CD14-positive monocyte (primary cell): ENCODE results near the gene CDC25B. TPM values are rescaled to one million over a fixed set of nuclear protein-coding genes. Genes with fewer than 3 reads are reported as not detected.

Source experiments
- DNase-seq, 3 donors: peaks; one replicate each; pipeline ENCODE4 v3.0.0-alpha.2; 2011 to 2022
- H2AFZ ChIP-seq: 2 replicates; pipeline ENCODE4 v1.6.0; 2012; ENCODE audit warnings: mild to moderate bottlenecking, low read depth, low read length, inconsistent platforms; ENCODE audit not compliant: insufficient read depth, poor library complexity, severe bottlenecking
- H3K27ac ChIP-seq, 2 donors: 1 replicate in 1 of 2; 2 replicates in 1 of 2; pipeline ENCODE4 v1.5.1; 2012 to 2013; ENCODE audit warnings: low read length in 2 of 2, control low read depth in 1 of 2, inconsistent platforms in 1 of 2, low read depth in 1 of 2, mild to moderate bottlenecking in 1 of 2
- H3K27me3 ChIP-seq, 2 donors: one replicate each; pipeline versions ENCODE4 v1.6.0 to v1.6.1; 2011 to 2013; ENCODE audit warnings: low read length in 2 of 2; ENCODE audit not compliant: control insufficient read depth in 2 of 2, insufficient read depth in 2 of 2
- H3K36me3 ChIP-seq, 2 donors: replicated peaks in 1 of 2; 1 replicate in 1 of 2; 2 replicates in 1 of 2; pipeline versions ENCODE4 v1.5.1 to v1.6.1; 2012 to 2013; ENCODE audit warnings: low read length in 2 of 2, control low read depth in 1 of 2, inconsistent platforms in 1 of 2, mild to moderate bottlenecking in 1 of 2; ENCODE audit not compliant: insufficient read depth in 2 of 2, control insufficient read depth in 1 of 2
- H3K4me1 ChIP-seq, 2 donors: 1 replicate in 1 of 2; 2 replicates in 1 of 2; pipeline versions ENCODE4 v1.5.1 to v1.6.1; 2012 to 2013; ENCODE audit warnings: low read length in 2 of 2, control low read depth in 1 of 2, inconsistent platforms in 1 of 2, mild to moderate bottlenecking in 1 of 2, moderate library complexity in 1 of 2; ENCODE audit not compliant: insufficient read depth in 2 of 2, control insufficient read depth in 1 of 2
- H3K4me2 ChIP-seq: replicated peaks from 2 replicates; pipeline ENCODE3; 2012; ENCODE audit warnings: low read length, moderate library complexity, mild to moderate bottlenecking; ENCODE audit not compliant: poor library complexity, severe bottlenecking; ENCODE audit errors: extremely low read depth
- H3K4me3 ChIP-seq, 3 experiments: fragments of 200-600 bp in 1 of 3; sonication (generic) in 1 of 3; replicated peaks in 1 of 3; 1 replicate in 2 of 3; 2 replicates in 1 of 3; pipeline ENCODE4 v1.5.1; 2011 to 2013; ENCODE audit warnings: low read length in 3 of 3, mild to moderate bottlenecking in 3 of 3, control low read depth in 2 of 3, low read depth in 2 of 3, inconsistent platforms in 1 of 3, moderate library complexity in 1 of 3
- H3K79me2 ChIP-seq: 2 replicates; pipeline ENCODE4 v1.6.0; 2012; ENCODE audit warnings: mild to moderate bottlenecking, control low read depth, inconsistent platforms, low read length, moderate library complexity; ENCODE audit not compliant: insufficient read depth
- H3K9ac ChIP-seq: 2 replicates; pipeline ENCODE4 v1.6.0; 2017; ENCODE audit warnings: low read length, mild to moderate bottlenecking; ENCODE audit not compliant: insufficient read depth, poor library complexity, severe bottlenecking
- H3K9me3 ChIP-seq, 2 donors: replicated peaks in 1 of 2; 1 replicate in 1 of 2; 2 replicates in 1 of 2; pipeline versions ENCODE4 v1.5.1 to v1.6.1; 2012 to 2013; ENCODE audit warnings: low read length in 2 of 2, control low read depth in 1 of 2; ENCODE audit not compliant: control insufficient read depth in 1 of 2, insufficient read depth in 1 of 2
- H4K20me1 ChIP-seq: 2 replicates; pipeline ENCODE4 v1.6.0; 2012; ENCODE audit warnings: mild to moderate bottlenecking, low read length, control low read depth, moderate library complexity; ENCODE audit not compliant: insufficient read depth
- H3K27ac Mint-ChIP-seq, 7 donors: one replicate each; pipeline ENCODE4 v1.8.0; 2020; ENCODE audit warnings: mild to moderate bottlenecking in 7 of 7, mixed read lengths in 7 of 7, moderate library complexity in 6 of 7, inconsistent platforms in 2 of 7
- H3K27me3 Mint-ChIP-seq, 3 donors: one replicate each; pipeline ENCODE4 v1.8.0; 2021 to 2022; ENCODE audit warnings: low read depth in 3 of 3, mild to moderate bottlenecking in 3 of 3, mixed read lengths in 3 of 3, moderate library complexity in 3 of 3, inconsistent platforms in 1 of 3
- H3K36me3 Mint-ChIP-seq, 2 donors: one replicate each; pipeline ENCODE4 v1.8.0; 2020; ENCODE audit warnings: mixed read lengths in 2 of 2, inconsistent platforms in 1 of 2, mild to moderate bottlenecking in 1 of 2
- H3K4me1 Mint-ChIP-seq: one replicate; pipeline ENCODE4 v1.8.0; 2020; ENCODE audit warnings: mild to moderate bottlenecking, mixed read lengths
- H3K4me3 Mint-ChIP-seq, 2 donors: one replicate each; pipeline ENCODE4 v1.8.0; 2020; ENCODE audit warnings: mild to moderate bottlenecking in 2 of 2, mixed read lengths in 2 of 2, moderate library complexity in 1 of 2
- H3K9me3 Mint-ChIP-seq, 7 donors: one replicate each; pipeline ENCODE4 v1.8.0; 2020 to 2022; ENCODE audit warnings: mixed read lengths in 7 of 7, mild to moderate bottlenecking in 6 of 7, moderate library complexity in 6 of 7, inconsistent platforms in 2 of 7
- CTCF ChIP-seq: fragments of 200-600 bp; IDR thresholded peaks from one replicate; pipeline ENCODE4 v1.8.0; 2022; ENCODE audit warnings: antibody characterized with exemption, mild to moderate bottlenecking
- WGBS: methylation state at CpG from one replicate; pipeline ENCODE4 v1.1.5; 2013; ENCODE audit warnings: missing lambda C conversion rate; ENCODE audit not compliant: insufficient coverage; 5-methylcytosine and 5-hydroxymethylcytosine counted together
- intact Hi-C, 2 donors: fragments of 100-400 bp; cut with micrococcal nuclease; formaldehyde crosslinking; loops; one replicate each; pipeline versions ENCODE4 v1.15.0 to v1.15.1; 2023
- polyA plus RNA-seq, 3 donors: library from polyadenylated mRNA; depleted of rRNA in 1 of 3; unstranded in 2 of 3; stranded (reverse) in 1 of 3; fragments of 300-500 nt in 2 of 3; fragments of >200 nt in 1 of 3; fragmentation: Illumina TruSeq in 2 of 3; gene quantifications; 1 replicate in 2 of 3; 2 replicates in 1 of 3; pipeline ENCODE4 v1.2.3, GENCODE V29; 2012 to 2021

Gene CDC25B
- polyA plus RNA-seq, 3 donors = 3.6 to 35.6 (median 4.0) TPM

- Histone ChIP-seq H3K4me3 (no peak overlapping the region), H3K27ac (no peak overlapping the region), H3K9ac (no peak overlapping the region), H3K36me3 (peaks cover 33 to 56% of the 10 kb centered on the region in 2 donors), H3K4me1 (peaks cover 22 to 42% of the 10 kb centered on the region in 2 donors), H4K20me1 (peaks cover 38% of the 10 kb centered on the region), H3K4me2 (no peak overlapping the region), H3K9me3 (no peaks in the 10 kb centered on the region), H3K79me2 (peaks cover 25% of the 10 kb centered on the region), H2AFZ (no peak overlapping the region), H3K27me3 (no peaks in the 10 kb centered on the region)
- Mint-ChIP-seq H3K4me1 (peaks cover 29% of the 10 kb centered on the region), H3K27ac (peak overlapping the region in 3 of 7 donors; percentile 13 to 71 (median 42)), H3K27me3 (peaks cover 2 to 4% (median 2%) of the 10 kb centered on the region in 3 donors), H3K36me3 (peaks cover 47 to 58% of the 10 kb centered on the region in 2 donors), H3K4me3 (no peak overlapping the region), H3K9me3 (no peaks in the 10 kb centered on the region)
- DNase-seq = peak; percentile 60 to 67 (median 66)
- 70% methylated on average over 2 of the region's 4 CpGs for WGBS
- peak; percentile 81 for TF ChIP-seq CTCF
- intact Hi-C loops = loop anchor here in 1 of 2 donors (1.0 kb wide), 1 partner anchor 102 kb away; no protein-coding TSS in a partner anchor
Observed at GRCh38 chr20:3753098-3753497, 43.0 kb upstream of the CDC25B start.

- Mint-ChIP-seq H3K27me3 (peaks cover 0 to 4% (median 2%) of the 10 kb centered on the region in 3 donors), H3K36me3 (peaks cover 52 to 64% of the 10 kb centered on the region in 2 donors), H3K9me3 (no peaks in the 10 kb centered on the region), H3K4me3 (no peak overlapping the region), H3K27ac (peak overlapping the region in 3 of 7 donors; percentile 13 to 71 (median 42)), H3K4me1 (peaks cover 35% of the 10 kb centered on the region)
- H3K4me1 ChIP-seq = peaks cover 24 to 48% of the 10 kb centered on the region in 2 donors
- H3K9me3 ChIP-seq = no peaks in the 10 kb centered on the region
- peaks cover 31% of the 10 kb centered on the region for H3K79me2 ChIP-seq
- no peak overlapping the region for H3K9ac ChIP-seq
- H3K4me2 ChIP-seq = no peak overlapping the region
- H3K27ac ChIP-seq = no peak overlapping the region
- H3K36me3 ChIP-seq = peaks cover 39 to 62% of the 10 kb centered on the region in 2 donors
- no peak for TF ChIP-seq CTCF
- H2AFZ ChIP-seq = no peak overlapping the region
- intact Hi-C loops = loop anchor here in 1 of 2 donors (1.0 kb wide), 1 partner anchor 102 kb away; no protein-coding TSS in a partner anchor
- no peak overlapping the region for H3K4me3 ChIP-seq
- H4K20me1 ChIP-seq = peaks cover 39% of the 10 kb centered on the region
- no peaks in the 10 kb centered on the region for H3K27me3 ChIP-seq
- DNase-seq = no peak
- WGBS = 90% methylated on average over 17 of the region's 26 CpGs
Observed at GRCh38 chr20:3753501-3754275, 42.4 kb upstream of the CDC25B start.
